IMR-90 (cell line): ENCODE results near the gene PIGA. TPM values are rescaled to one million over a fixed set of nuclear protein-coding genes. Genes with fewer than 3 reads are reported as not detected.

Experiments
- ATAC-seq: fragments of 200-7000 bp; cut with Tn5 transposase; 2 replicates; pipeline ENCODE4 v1.9.1; 2020; ENCODE audit warnings: low read depth, mild to moderate bottlenecking, moderate library complexity
- BruUV-seq: library from RNA; stranded (reverse); fragments of 400-500 nt; replicated peaks from 2 replicates; lab custom pipeline; 2021; lab: Mats Ljungman, UMichigan
- CTCF ChIA-PET: fragments of 300-600 bp; formaldehyde crosslinking; extraction: SDS; loops from one replicate; lab custom pipeline; 2021; ENCODE audit warnings: antibody characterized with exemption; lab: Yijun Ruan, JAX
- POLR2A ChIA-PET: fragments of 300-600 bp; sonication (Branson Sonifier 250); formaldehyde crosslinking; loops from one replicate; lab custom pipeline; 2022; ENCODE audit warnings: antibody characterized with exemption; ENCODE audit not compliant: unreplicated experiment; lab: Charles Lee
- DNase-seq: peaks from one replicate; pipeline ENCODE4 v3.0.0; 2013
- H2AFZ ChIP-seq: replicated peaks from 2 replicates; pipeline ENCODE3; 2013; ENCODE audit warnings: low read length, mild to moderate bottlenecking; ENCODE audit not compliant: poor library complexity
- H2AK5ac ChIP-seq: 2 replicates; pipeline ENCODE4 v1.6.1; 2013; ENCODE audit warnings: low read depth, low read length, inconsistent platforms
- H2AK9ac ChIP-seq: replicated peaks from 2 replicates; pipeline ENCODE3; 2013; ENCODE audit warnings: mild to moderate bottlenecking, low read depth, low read length, moderate library complexity; ENCODE audit not compliant: poor library complexity
- H2BK120ac ChIP-seq: 2 replicates; pipeline ENCODE4 v1.6.1; 2013; ENCODE audit warnings: low read depth, low read length, inconsistent platforms
- H2BK15ac ChIP-seq: 3 replicates; pipeline ENCODE4 v1.6.1; 2013; ENCODE audit warnings: low read depth, low read length, inconsistent platforms
- H2BK20ac ChIP-seq: 2 replicates; pipeline ENCODE4 v1.6.1; 2013; ENCODE audit warnings: low read depth, mild to moderate bottlenecking, inconsistent platforms, low read length, moderate library complexity
- H2BK5ac ChIP-seq: 2 replicates; pipeline ENCODE4 v1.6.1; 2013; ENCODE audit warnings: mild to moderate bottlenecking, low read depth, low read length, inconsistent platforms; ENCODE audit not compliant: poor library complexity, severe bottlenecking
- H3K14ac ChIP-seq: replicated peaks from 2 replicates; pipeline ENCODE4 v1.6.1; 2013; ENCODE audit warnings: low read depth, low read length, inconsistent platforms
- H3K18ac ChIP-seq: 2 replicates; pipeline ENCODE4 v1.6.1; 2013; ENCODE audit warnings: low read depth, low read length, control low read depth
- H3K23ac ChIP-seq: 2 replicates; pipeline ENCODE4 v1.6.1; 2013; ENCODE audit warnings: low read depth, low read length, inconsistent platforms
- H3K27ac ChIP-seq: 2 replicates; pipeline ENCODE4 v1.5.1; 2013; ENCODE audit warnings: mild to moderate bottlenecking, control low read depth, low read length; ENCODE audit not compliant: insufficient read depth
- H3K27me3 ChIP-seq: 2 replicates; pipeline ENCODE4 v1.6.1; 2013; ENCODE audit warnings: low read length; ENCODE audit not compliant: control insufficient read depth, insufficient read depth
- H3K36me3 ChIP-seq: 2 replicates; pipeline ENCODE4 v1.6.1; 2013; ENCODE audit warnings: low read length, mixed read lengths; ENCODE audit not compliant: control insufficient read depth, insufficient read depth
- H3K4ac ChIP-seq: 2 replicates; pipeline ENCODE4 v1.6.1; 2013; ENCODE audit warnings: low read depth, low read length, inconsistent platforms
- H3K4me1 ChIP-seq: 2 replicates; pipeline ENCODE4 v1.6.1; 2013; ENCODE audit warnings: low read length, mixed read lengths; ENCODE audit not compliant: control insufficient read depth, insufficient read depth
- H3K4me2 ChIP-seq: 2 replicates; pipeline ENCODE4 v1.6.1; 2013; ENCODE audit warnings: low read depth, mild to moderate bottlenecking, control low read depth, low read length, moderate library complexity
- H3K4me3 ChIP-seq: 2 replicates; pipeline ENCODE4 v1.5.1; 2013; ENCODE audit warnings: low read depth, mild to moderate bottlenecking, control low read depth, low read length, moderate library complexity; ENCODE audit not compliant: insufficient read depth
- H3K56ac ChIP-seq: 2 replicates; pipeline ENCODE4 v1.6.1; 2013; ENCODE audit warnings: low read length, inconsistent platforms; ENCODE audit not compliant: insufficient read depth; ENCODE audit errors: extremely low read depth
- H3K79me1 ChIP-seq, 2 experiments: 2 replicates each; pipeline ENCODE4 v1.6.1; 2013; ENCODE audit warnings: low read length in 2 of 2, inconsistent platforms in 1 of 2, low read depth in 1 of 2
- H3K9ac ChIP-seq: 2 replicates; pipeline ENCODE4 v1.6.1; 2013; ENCODE audit warnings: low read depth, low read length, control low read depth
- H3K9me1 ChIP-seq: 2 replicates; pipeline ENCODE4 v1.6.1; 2013; ENCODE audit warnings: low read length, inconsistent platforms; ENCODE audit not compliant: insufficient read depth
- H3K9me3 ChIP-seq: 2 replicates; pipeline ENCODE4 v1.6.1; 2013; ENCODE audit warnings: low read length; ENCODE audit not compliant: control insufficient read depth, insufficient read depth
- H4K20me1 ChIP-seq: 2 replicates; pipeline ENCODE4 v1.6.1; 2013; ENCODE audit warnings: low read length, inconsistent platforms; ENCODE audit not compliant: insufficient read depth
- H4K5ac ChIP-seq: 2 replicates; pipeline ENCODE4 v1.6.1; 2013; ENCODE audit warnings: mild to moderate bottlenecking, low read depth, low read length, control low read depth
- H4K8ac ChIP-seq, 2 experiments: 2 replicates each; pipeline ENCODE4 v1.6.1; 2013; ENCODE audit warnings: low read depth in 2 of 2, low read length in 2 of 2, control low read depth in 1 of 2, inconsistent platforms in 1 of 2
- H4K91ac ChIP-seq: 2 replicates; pipeline ENCODE4 v1.6.1; 2013; ENCODE audit warnings: low read depth, low read length, inconsistent platforms; ENCODE audit not compliant: insufficient read depth
- BHLHE40 ChIP-seq: fragments of 150-350 bp; IDR thresholded peaks from 2 replicates; pipeline ENCODE4 v1.6.1; 2016; ENCODE audit warnings: mild to moderate bottlenecking, low read depth, low read length
- CEBPB ChIP-seq: IDR thresholded peaks from 2 replicates; pipeline ENCODE4 v1.6.1; 2012; ENCODE audit warnings: low read depth, low read length, improper control_type of control experiment
- CHD1 ChIP-seq: IDR thresholded peaks from 2 replicates; pipeline ENCODE4 v1.6.1; 2012; ENCODE audit warnings: low read depth, low read length, improper control_type of control experiment
- CTCF ChIP-seq: conservative IDR thresholded peaks from 2 replicates; pipeline ENCODE4 v1.5.1; 2012; ENCODE audit warnings: mild to moderate bottlenecking, low read depth, low read length, improper control_type of control experiment
- ELK1 ChIP-seq: fragments of 150-350 bp; IDR thresholded peaks from 2 replicates; pipeline ENCODE4 v1.6.1; 2016; ENCODE audit warnings: low read depth, mild to moderate bottlenecking, low read length, moderate library complexity, borderline replicate concordance
- FOS ChIP-seq: fragments of 150-350 bp; IDR thresholded peaks from 2 replicates; pipeline ENCODE4 v1.6.1; 2016; ENCODE audit warnings: low read depth, low read length
- MAFK ChIP-seq: IDR thresholded peaks from 2 replicates; pipeline ENCODE4 v1.6.1; 2012; ENCODE audit warnings: low read depth, low read length, improper control_type of control experiment
- MAZ ChIP-seq: IDR thresholded peaks from 2 replicates; pipeline ENCODE4 v1.6.1; 2012; ENCODE audit warnings: low read depth, mild to moderate bottlenecking, low read length, improper control_type of control experiment, moderate library complexity, borderline replicate concordance
- MXI1 ChIP-seq: IDR thresholded peaks from 2 replicates; pipeline ENCODE4 v1.6.1; 2012; ENCODE audit warnings: low read depth, mild to moderate bottlenecking, low read length, moderate library complexity, borderline replicate concordance
- NFE2L2 ChIP-seq: fragments of 150-350 bp; IDR thresholded peaks from 2 replicates; pipeline ENCODE4 v1.6.1; 2016; ENCODE audit warnings: low read depth, mild to moderate bottlenecking, low read length
- POLR2A ChIP-seq: IDR thresholded peaks from 2 replicates; pipeline ENCODE4 v1.6.1; 2012; ENCODE audit warnings: mild to moderate bottlenecking, low read depth, low read length
- RAD21 ChIP-seq: IDR thresholded peaks from 2 replicates; pipeline ENCODE4 v1.6.1; 2012; ENCODE audit warnings: low read length, improper control_type of control experiment
- RCOR1 ChIP-seq: IDR thresholded peaks from 2 replicates; pipeline ENCODE4 v1.6.1; 2012; ENCODE audit warnings: mild to moderate bottlenecking, low read length, improper control_type of control experiment; ENCODE audit not compliant: insufficient replicate concordance
- RFX5 ChIP-seq: IDR thresholded peaks from 2 replicates; pipeline ENCODE4 v1.8.0; 2012; ENCODE audit warnings: low read depth, mild to moderate bottlenecking, low read length, moderate library complexity
- SMC3 ChIP-seq: fragments of 150-350 bp; IDR thresholded peaks from 2 replicates; pipeline ENCODE4 v1.6.1; 2016; ENCODE audit warnings: low read depth, mild to moderate bottlenecking, antibody characterized with exemption, low read length, moderate library complexity
- USF2 ChIP-seq: fragments of 150-350 bp; IDR thresholded peaks from 2 replicates; pipeline ENCODE4 v1.6.1; 2017; ENCODE audit warnings: mild to moderate bottlenecking, antibody characterized with exemption, low read length, low read depth
- WGBS, 2 experiments: methylation state at CpG; one replicate each; pipeline versions ENCODE4 v1.1.5 to v1.1.7; 2013; ENCODE audit warnings: missing lambda C conversion rate in 2 of 2; ENCODE audit not compliant: insufficient read length in 1 of 2; ENCODE audit errors: extremely low coverage in 2 of 2; 5-methylcytosine and 5-hydroxymethylcytosine counted together
- dilution Hi-C: fragments of 300-500 bp; cut with HindIII; formaldehyde crosslinking; loops from one replicate; pipeline ENCODE4 v1.14.3; 2018; ENCODE audit warnings: low sequenced_read_pairs; ENCODE audit not compliant: unreplicated experiment
- in situ Hi-C: fragments of 300-500 bp; cut with MboI; formaldehyde crosslinking; loops from 3 replicates; pipeline ENCODE4 v1.14.3; 2019; ENCODE audit warnings: low sequenced_read_pairs, inconsistent platforms, mixed read lengths
- intact Hi-C: fragments of 100-400 bp; cut with micrococcal nuclease; formaldehyde crosslinking; loops from 2 replicates; pipeline ENCODE4 v1.10.0; 2022
- polyA plus RNA-seq, 3 experiments: library from polyadenylated mRNA; depleted of rRNA; stranded (reverse); fragments of >200 nt; gene quantifications; 2 replicates each; pipeline ENCODE4 v1.2.3, GENCODE V29; 2012; ENCODE audit warnings: low replicate concordance in 1 of 3
- total RNA-seq: library from RNA; depleted of rRNA; stranded (reverse); fragments of >200 nt; gene quantifications from 2 replicates; pipeline ENCODE4 v1.2.3, GENCODE V29; 2012

The PIGA gene
- total and polyA plus RNA-seq, 2 of the 4 experiments (the other 2 are of a cell fraction), result 3.4 to 9.1 TPM

GRCh38 chrX:15315509-15315908 lies 19.8 kb downstream of the PIGA start, which contains the start of gene ASB11:
ASB11 (minus strand) TSS chrX:15315640; CDS start chrX:15315605, 35 bp downstream.
- no peaks in the 10 kb centered on the region for H3K4me1 ChIP-seq
- H4K91ac ChIP-seq, result no peak within 1 kb of the TSS
- no peak within 1 kb of the TSS for H3K4me2 ChIP-seq
- ChIA-PET CTCF (interaction anchor here (0.6 kb wide), 1 partner anchor 1517 kb away, joined by 3 read pairs; no protein-coding TSS in a partner anchor), POLR2A (no interaction called here)
- no peak within 1 kb of the TSS for H2BK5ac ChIP-seq
- H4K8ac ChIP-seq, result no peak within 1 kb of the TSS
- no peak within 1 kb of the TSS for H3K9ac ChIP-seq
- H2AFZ ChIP-seq, result no peak within 1 kb of the TSS
- no peak within 1 kb of the TSS for H2BK20ac ChIP-seq
- TF ChIP-seq MXI1 (no peak), MAZ (no peak), RFX5 (no peak), BHLHE40 (no peak), CTCF (no peak), SMC3 (no peak), RAD21 (no peak), CEBPB (no peak), FOS (no peak), POLR2A (no peak), MAFK (no peak), NFE2L2 (no peak), CHD1 (no peak), USF2 (no peak), ELK1 (no peak), RCOR1 (no peak)
- no peak within 1 kb of the TSS for H3K56ac ChIP-seq
- no peaks in the 10 kb centered on the region for H3K9me3 ChIP-seq
- H3K79me1 ChIP-seq, result no peaks in the 10 kb centered on the region
- no CpG with 5 or more reads among the region's 3 CpGs for WGBS, 2 experiments
- no peaks in the 10 kb centered on the region for H3K9me1 ChIP-seq
- H3K14ac ChIP-seq, result no peak within 1 kb of the TSS
- H3K27me3 ChIP-seq, result peaks cover 1% of the 10 kb centered on the region; the same call in 1 of the 2 replicates
- in situ Hi-C loops (no loop called here), intact Hi-C loops (no loop called here), dilution Hi-C loops (no loop called here)
- BruUV-seq, result no TSS peak
- H2AK5ac ChIP-seq, result no peak within 1 kb of the TSS
- no peak within 1 kb of the TSS for H4K5ac ChIP-seq
- no peaks in the 10 kb centered on the region for H4K20me1 ChIP-seq
- ATAC-seq (no peak), DNase-seq (no peak)
- no peaks in the 10 kb centered on the region for H3K36me3 ChIP-seq
- H3K27ac ChIP-seq, result no peak within 1 kb of the TSS
- H3K4ac ChIP-seq, result no peak within 1 kb of the TSS
- no peak within 1 kb of the TSS for H3K4me3 ChIP-seq
- H3K18ac ChIP-seq, result no peak within 1 kb of the TSS
- H2BK15ac ChIP-seq, result no peak within 1 kb of the TSS
- no peak within 1 kb of the TSS for H2AK9ac ChIP-seq
- H2BK120ac ChIP-seq, result no peak within 1 kb of the TSS
- H3K23ac ChIP-seq, result no peak within 1 kb of the TSS
